Memory B cell (primary cell): ENCODE data around the gene DGKD.

Experiments used
- ATAC-seq: fragments of 150-1000 bp; cut with Tn5 transposase; 2 replicates; pipeline ENCODE4 v1.10.0; 2021; ENCODE audit warnings: low read depth, mild to moderate bottlenecking, moderate library complexity
- DNase-seq, 2 donors: peaks; one replicate each; pipeline ENCODE4 v3.0.0; 2022; ENCODE audit warnings: low spot score in 2 of 2
- H3K27ac Mint-ChIP-seq: one replicate; pipeline ENCODE4 v1.8.0; 2022; ENCODE audit warnings: mild to moderate bottlenecking, moderate library complexity, mixed read lengths
- H3K27me3 Mint-ChIP-seq: one replicate; pipeline ENCODE4 v1.8.0; 2022; ENCODE audit warnings: mixed read lengths
- H3K36me3 Mint-ChIP-seq: one replicate; pipeline ENCODE4 v1.8.0; 2022; ENCODE audit warnings: mild to moderate bottlenecking, mixed read lengths
- H3K4me1 Mint-ChIP-seq: one replicate; pipeline ENCODE4 v1.8.0; 2022; ENCODE audit warnings: mixed read lengths
- H3K4me3 Mint-ChIP-seq: one replicate; pipeline ENCODE4 v1.8.0; 2022; ENCODE audit warnings: mild to moderate bottlenecking, moderate library complexity, mixed read lengths
- H3K9me3 Mint-ChIP-seq: one replicate; pipeline ENCODE4 v1.8.0; 2022; ENCODE audit warnings: mixed read lengths

DGKD gene

DNA sequence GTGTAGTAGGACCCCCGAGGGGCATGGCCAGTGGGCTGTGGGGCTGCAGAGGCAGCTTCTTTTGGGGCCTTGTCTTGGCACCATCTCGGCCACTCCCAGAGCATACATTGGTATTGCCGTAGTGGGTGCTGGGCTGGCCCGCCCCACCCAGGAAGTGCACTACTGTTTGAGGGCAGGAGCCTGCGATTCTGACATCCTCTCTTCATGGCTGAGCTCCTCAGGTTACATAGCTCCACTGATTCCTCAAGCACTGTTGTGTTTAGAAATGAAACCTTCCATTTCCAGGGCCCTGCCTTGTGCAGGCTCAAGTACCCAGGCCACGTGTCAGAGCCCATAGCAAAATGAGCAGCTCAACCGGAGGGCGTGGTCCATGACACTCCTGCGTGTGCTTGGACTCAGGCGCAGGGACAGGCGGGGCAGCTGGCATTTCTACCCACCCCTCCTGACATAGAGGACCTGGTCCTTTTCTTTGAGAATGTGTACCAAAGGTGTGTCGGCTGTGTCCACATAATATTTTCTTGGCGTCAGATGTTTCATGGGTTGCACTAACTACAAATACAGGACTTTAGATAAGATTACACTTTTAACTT, 67.9 kb downstream of the DGKD start:
- Mint-ChIP-seq H3K36me3 (peaks cover 11% of the 10 kb centered on the region), H3K4me1 (peaks cover 75% of the 10 kb centered on the region), H3K9me3 (no peaks in the 10 kb centered on the region), H3K27me3 (no peaks in the 10 kb centered on the region), H3K27ac (peak overlapping the region; percentile 92), H3K4me3 (peak overlapping the region; percentile 86)
- DNase-seq = peak; percentile 58 to 61
- ATAC-seq = peak; percentile 72

GRCh38 chr2:233422649-233423551, 68.6 kb downstream of the DGKD start:
- peak overlapping the region; percentile 92 for H3K27ac Mint-ChIP-seq
- H3K9me3 Mint-ChIP-seq = no peaks in the 10 kb centered on the region
- peaks cover 73% of the 10 kb centered on the region for H3K4me1 Mint-ChIP-seq
- H3K27me3 Mint-ChIP-seq = no peaks in the 10 kb centered on the region
- DNase-seq (no peak), ATAC-seq (no peak)
- peak overlapping the region; percentile 29 for H3K4me3 Mint-ChIP-seq
- peaks cover 16% of the 10 kb centered on the region for H3K36me3 Mint-ChIP-seq

DNA sequence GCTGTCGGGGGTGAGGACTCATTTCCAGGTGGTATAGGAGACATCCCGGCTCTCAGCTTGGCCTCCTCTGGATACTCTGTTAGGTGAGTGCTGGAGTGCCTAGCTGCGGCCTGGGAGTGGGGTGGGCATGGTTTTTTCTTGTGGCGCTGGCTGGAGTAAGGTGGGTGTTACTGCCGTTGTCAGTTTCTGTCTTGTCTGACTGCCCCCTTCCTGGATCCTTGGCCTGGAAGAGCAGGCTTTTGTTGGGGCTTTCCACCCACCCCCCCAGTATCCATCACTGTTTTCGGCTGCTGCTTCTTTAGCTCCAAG, 69.2 kb downstream of the DGKD start:
- Mint-ChIP-seq H3K9me3 (no peaks in the 10 kb centered on the region), H3K27ac (peak overlapping the region; percentile 92), H3K36me3 (peaks cover 18% of the 10 kb centered on the region), H3K4me3 (no peak overlapping the region), H3K4me1 (peaks cover 70% of the 10 kb centered on the region), H3K27me3 (no peaks in the 10 kb centered on the region)
- DNase-seq (no peak), ATAC-seq (no peak)

DNA sequence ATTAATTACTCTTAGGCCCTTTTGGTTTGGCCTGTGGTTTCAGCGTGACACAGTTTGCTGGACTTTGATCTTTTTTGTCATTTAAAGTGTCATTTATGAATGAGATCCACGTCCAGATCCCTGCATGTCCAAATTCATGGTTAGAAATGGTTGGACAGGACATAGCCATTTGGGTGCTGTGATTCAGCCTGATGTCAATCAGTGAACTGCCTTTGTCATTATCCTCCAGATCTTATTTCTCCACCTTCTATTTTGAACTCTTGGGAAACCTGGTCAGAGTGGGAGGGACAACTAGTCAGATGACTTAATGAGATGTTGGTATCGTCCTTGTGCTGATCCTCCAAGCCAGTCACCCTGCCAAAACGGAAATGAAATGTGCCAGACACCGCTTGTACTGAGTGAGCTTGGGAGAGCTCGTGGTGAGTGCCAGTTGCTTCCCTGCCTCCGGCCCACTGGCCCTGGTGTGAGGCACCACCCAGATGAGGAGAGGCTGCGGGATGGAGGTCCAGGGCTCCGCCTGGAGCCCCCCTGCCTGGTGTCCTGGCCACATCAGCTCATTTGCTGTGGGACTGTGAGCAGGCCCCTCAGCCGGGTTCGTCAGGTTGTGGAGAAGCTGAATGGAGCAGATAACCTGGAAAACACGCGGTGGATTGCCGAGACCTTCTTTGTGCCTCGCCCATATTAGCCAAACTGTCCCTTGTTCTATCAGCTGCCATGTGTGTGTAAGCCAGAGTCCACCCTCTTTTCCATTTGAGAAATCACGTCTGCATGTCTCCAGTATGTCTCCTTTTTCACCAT, 70.1 kb downstream of the DGKD start:
- Mint-ChIP-seq H3K27me3 (no peaks in the 10 kb centered on the region), H3K4me1 (peaks cover 67% of the 10 kb centered on the region), H3K36me3 (peaks cover 20% of the 10 kb centered on the region), H3K4me3 (no peak overlapping the region), H3K27ac (peak overlapping the region; percentile 92), H3K9me3 (no peaks in the 10 kb centered on the region)
- DNase-seq = no peak
- ATAC-seq = no peak

DNA sequence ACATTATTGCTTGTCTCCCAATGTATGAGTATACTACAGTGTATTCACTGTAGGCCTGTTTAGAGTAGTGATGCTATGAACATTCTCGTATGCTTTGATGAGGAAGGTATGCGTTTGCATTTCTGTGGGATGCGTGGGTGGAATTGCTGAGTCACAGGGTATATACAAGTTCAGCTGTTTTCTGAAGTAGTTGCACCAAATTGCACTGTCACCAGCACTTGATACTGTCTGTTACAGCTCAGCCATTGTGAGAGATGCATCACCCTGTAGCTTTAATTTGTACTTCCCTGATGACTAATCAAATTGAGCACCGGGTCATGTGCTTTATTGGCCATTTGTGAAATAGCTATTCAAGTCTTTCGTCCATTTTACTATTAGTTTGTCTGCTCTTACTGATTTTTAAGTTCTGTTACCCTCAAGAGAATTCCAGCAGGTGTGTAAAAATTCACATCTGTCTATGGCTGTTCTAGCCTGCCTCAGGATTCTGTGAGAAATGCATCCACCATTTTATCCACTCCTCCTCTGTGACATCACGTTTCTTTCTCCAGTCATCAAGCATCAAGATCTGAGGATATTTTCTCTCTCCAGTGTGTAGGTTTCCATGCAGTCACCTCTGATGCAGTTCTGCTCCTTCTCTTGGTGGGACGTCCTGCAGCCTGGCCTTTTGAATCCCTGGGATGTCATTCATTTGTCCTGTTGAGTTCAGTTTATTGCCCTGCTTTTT, 72.5 kb downstream of the DGKD start:
- Mint-ChIP-seq H3K4me1 (peaks cover 47% of the 10 kb centered on the region), H3K9me3 (no peaks in the 10 kb centered on the region), H3K27me3 (no peaks in the 10 kb centered on the region), H3K4me3 (no peak overlapping the region), H3K27ac (peak overlapping the region; percentile 51), H3K36me3 (peaks cover 26% of the 10 kb centered on the region)
- ATAC-seq = no peak
- DNase-seq = no peak

DNA sequence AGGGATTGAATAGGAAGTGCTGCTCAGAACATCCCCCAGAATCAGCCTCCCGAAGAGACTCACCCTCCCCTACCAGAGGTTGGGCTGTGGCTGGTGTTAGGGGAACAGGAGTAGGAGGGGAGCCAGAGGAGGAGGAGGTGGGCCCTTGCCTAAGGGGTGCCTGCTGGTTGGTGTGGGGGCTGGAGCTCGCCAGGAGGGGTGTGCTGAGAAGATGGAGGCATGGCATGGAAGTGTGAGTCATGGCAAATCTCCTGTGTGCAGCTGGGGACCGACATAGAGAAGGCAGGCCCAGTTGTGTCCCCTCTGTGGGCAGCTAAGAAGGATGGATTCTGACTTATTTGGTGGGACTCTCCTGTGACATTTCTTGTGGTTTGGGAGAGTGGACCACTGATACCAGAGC, 73.7 kb downstream of the DGKD start:
- H3K27me3 Mint-ChIP-seq = no peaks in the 10 kb centered on the region
- no peak for ATAC-seq
- DNase-seq = no peak
- H3K36me3 Mint-ChIP-seq = peaks cover 29% of the 10 kb centered on the region
- peak overlapping the region; percentile 88 for H3K27ac Mint-ChIP-seq
- H3K9me3 Mint-ChIP-seq = no peaks in the 10 kb centered on the region
- H3K4me3 Mint-ChIP-seq = no peak overlapping the region
- H3K4me1 Mint-ChIP-seq = peaks cover 44% of the 10 kb centered on the region

- Mint-ChIP-seq H3K9me3 (no peaks in the 10 kb centered on the region), H3K27ac (no peak overlapping the region)
Observed at GRCh38 chr2:233428438-233428837, 74.1 kb downstream of the DGKD start.

DNA sequence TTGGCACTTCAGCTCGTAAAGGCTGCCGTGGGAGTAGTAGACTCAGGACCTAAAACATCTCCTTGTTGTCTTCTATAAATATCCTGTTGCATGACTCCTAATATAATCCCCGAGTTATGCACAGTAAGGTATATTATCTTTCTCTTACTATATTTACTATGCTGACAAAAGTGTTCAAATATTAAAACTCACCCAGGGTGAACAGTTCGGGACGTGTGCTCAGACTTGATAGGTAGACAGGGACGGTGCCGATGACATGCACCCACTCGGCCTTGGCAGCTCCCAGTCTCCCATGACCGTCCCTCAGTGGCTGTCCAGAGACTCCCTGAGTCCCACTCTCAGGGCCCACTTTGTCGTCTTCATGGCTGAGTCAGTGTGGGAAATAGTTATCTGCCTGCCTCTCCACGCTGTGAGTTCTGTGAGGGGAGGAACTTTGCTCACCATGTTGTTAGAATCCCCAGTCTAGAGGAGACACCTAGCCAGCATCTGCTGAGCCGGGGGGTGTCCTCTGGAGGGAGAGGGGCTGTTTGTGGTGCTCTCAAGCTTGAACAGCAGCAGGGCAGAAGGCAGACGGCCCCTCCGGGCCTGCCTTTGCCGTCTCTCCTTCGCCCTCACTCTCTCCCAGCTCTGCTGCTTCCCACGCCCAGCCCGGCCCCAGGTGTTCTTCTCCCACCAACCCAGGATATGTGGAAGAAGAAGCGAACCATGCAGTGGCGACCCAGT, 75.0 kb downstream of the DGKD start:
- Mint-ChIP-seq H3K27me3 (no peaks in the 10 kb centered on the region), H3K9me3 (no peaks in the 10 kb centered on the region), H3K27ac (no peak overlapping the region), H3K4me3 (peak overlapping the region; percentile 29), H3K36me3 (peaks cover 27% of the 10 kb centered on the region), H3K4me1 (peaks cover 36% of the 10 kb centered on the region)
- DNase-seq (no peak), ATAC-seq (no peak)

More at GRCh38 chr2:233428438-233428837, 74.1 kb downstream of the DGKD start:
- ATAC-seq (no peak), DNase-seq (no peak)
- H3K4me3 Mint-ChIP-seq = no peak overlapping the region
- no peaks in the 10 kb centered on the region for H3K27me3 Mint-ChIP-seq
- peaks cover 39% of the 10 kb centered on the region for H3K4me1 Mint-ChIP-seq
- H3K36me3 Mint-ChIP-seq = peaks cover 27% of the 10 kb centered on the region

DNA sequence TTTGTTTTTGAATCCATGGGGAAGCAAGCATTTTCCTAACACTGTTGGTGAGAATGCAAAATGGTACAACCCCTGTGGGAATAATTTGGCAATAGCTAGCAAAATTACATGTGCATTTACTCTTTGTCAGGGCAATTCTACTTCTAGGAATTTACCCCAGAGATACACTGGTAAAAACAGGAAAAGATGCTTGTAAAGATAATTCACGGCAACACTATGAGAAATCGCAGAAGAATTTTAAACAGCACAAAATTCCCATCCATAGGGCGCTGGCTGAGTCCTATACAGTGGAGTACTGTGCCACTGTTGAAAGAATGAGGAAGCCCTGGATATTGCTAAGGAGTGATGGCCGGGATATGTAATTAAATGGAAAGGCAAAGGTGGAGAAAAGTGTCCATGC, 75.8 kb downstream of the DGKD start:
- no peak overlapping the region for H3K27ac Mint-ChIP-seq
- peaks cover 39% of the 10 kb centered on the region for H3K4me1 Mint-ChIP-seq
- no peak overlapping the region for H3K4me3 Mint-ChIP-seq
- ATAC-seq (no peak), DNase-seq (no peak)
- peaks cover 31% of the 10 kb centered on the region for H3K36me3 Mint-ChIP-seq
- H3K9me3 Mint-ChIP-seq = no peaks in the 10 kb centered on the region
- no peaks in the 10 kb centered on the region for H3K27me3 Mint-ChIP-seq

GRCh38 chr2:233430651-233431050, 76.4 kb downstream of the DGKD start:
- Mint-ChIP-seq H3K27me3 (no peaks in the 10 kb centered on the region), H3K4me1 (peaks cover 42% of the 10 kb centered on the region), H3K4me3 (no peak overlapping the region), H3K36me3 (peaks cover 32% of the 10 kb centered on the region), H3K9me3 (no peaks in the 10 kb centered on the region), H3K27ac (no peak overlapping the region)
- DNase-seq = no peak
- no peak for ATAC-seq

- Mint-ChIP-seq H3K4me1 (peaks cover 25% of the 10 kb centered on the region), H3K36me3 (peaks cover 30% of the 10 kb centered on the region), H3K27me3 (no peaks in the 10 kb centered on the region), H3K4me3 (no peak overlapping the region), H3K9me3 (no peaks in the 10 kb centered on the region), H3K27ac (peak overlapping the region; percentile 53)
- no peak for DNase-seq
- ATAC-seq = no peak
Observed at GRCh38 chr2:233433029-233433428, 78.7 kb downstream of the DGKD start.

DNA sequence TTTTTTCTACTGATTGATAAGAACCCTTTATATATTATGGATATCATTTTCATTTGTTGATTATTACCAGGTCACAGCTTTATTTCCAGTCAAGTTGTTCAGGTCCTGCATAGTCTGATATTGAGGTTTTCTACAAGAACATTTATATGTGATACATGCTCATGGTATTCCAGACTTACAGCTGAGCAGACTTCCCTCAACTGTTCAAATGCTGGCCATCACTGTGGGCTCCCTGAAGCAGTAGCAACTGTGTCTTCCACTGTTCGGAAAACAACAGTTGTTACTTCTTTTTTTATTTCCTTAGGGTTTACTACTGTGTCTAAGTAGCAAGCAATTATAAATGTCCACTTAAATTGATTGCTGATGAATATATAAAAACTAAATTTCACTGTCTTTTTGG, 79.5 kb downstream of the DGKD start:
- Mint-ChIP-seq H3K27me3 (no peaks in the 10 kb centered on the region), H3K4me1 (peaks cover 24% of the 10 kb centered on the region), H3K36me3 (peaks cover 32% of the 10 kb centered on the region), H3K4me3 (no peak overlapping the region), H3K9me3 (no peaks in the 10 kb centered on the region), H3K27ac (no peak overlapping the region)
- DNase-seq (no peak), ATAC-seq (no peak)

GRCh38 chr2:233434666-233435330, 80.5 kb downstream of the DGKD start:
- peaks cover 36% of the 10 kb centered on the region for H3K36me3 Mint-ChIP-seq
- ATAC-seq (peak; percentile 38), DNase-seq (no peak)
- H3K9me3 Mint-ChIP-seq = no peaks in the 10 kb centered on the region
- H3K4me1 Mint-ChIP-seq = peaks cover 20% of the 10 kb centered on the region
- no peak overlapping the region for H3K4me3 Mint-ChIP-seq
- H3K27ac Mint-ChIP-seq = peak overlapping the region; percentile 58
- H3K27me3 Mint-ChIP-seq = no peaks in the 10 kb centered on the region
